OCI-LY7 (cell line): ENCODE data around the gene HLCS. TPM values are rescaled to one million over a fixed set of nuclear protein-coding genes. Genes with fewer than 3 reads are reported as not detected.

Experiments
- BruUV-seq: library from RNA; stranded (reverse); fragments of 400-500 nt; replicated peaks from 2 replicates; lab custom pipeline; 2021; lab: Mats Ljungman, UMichigan
- CTCF ChIA-PET: fragments of 300-600 bp; sonication (Branson Sonifier 250); formaldehyde crosslinking; loops from one replicate; lab custom pipeline; 2022; ENCODE audit warnings: antibody characterized with exemption; ENCODE audit not compliant: unreplicated experiment; lab: Charles Lee
- POLR2A ChIA-PET: fragments of 300-600 bp; sonication (Branson Sonifier 250); formaldehyde crosslinking; loops from one replicate; lab custom pipeline; 2022; ENCODE audit warnings: antibody characterized with exemption; lab: Charles Lee
- DNase-seq: peaks from one replicate; pipeline ENCODE4 v3.0.0-alpha.2; 2015; ENCODE audit warnings: low spot score
- H2AFZ ChIP-seq: fragments of 200-600 bp; sonication (generic), shearing (Covaris generic); 2 replicates; pipeline ENCODE4 v1.6.1; 2014; ENCODE audit warnings: mild to moderate bottlenecking, antibody characterized with exemption, low read length, moderate library complexity
- H3K27ac ChIP-seq: fragments of 200-600 bp; sonication (generic); 2 replicates; pipeline ENCODE4 v1.5.1; 2014; ENCODE audit warnings: mixed run types, low read depth, mild to moderate bottlenecking, moderate library complexity, low read length, inconsistent platforms; ENCODE audit not compliant: poor library complexity, severe bottlenecking
- H3K36me3 ChIP-seq: fragments of 200-600 bp; sonication (generic); 2 replicates; pipeline ENCODE4 v1.6.1; 2014; ENCODE audit warnings: mild to moderate bottlenecking, antibody characterized with exemption, low read length, moderate library complexity, mixed read lengths; ENCODE audit not compliant: insufficient read depth
- H3K4me1 ChIP-seq: fragments of 200-600 bp; sonication (generic); 2 replicates; pipeline ENCODE4 v1.5.1; 2014; ENCODE audit warnings: mild to moderate bottlenecking, low read length; ENCODE audit not compliant: insufficient read depth, poor library complexity, severe bottlenecking
- H3K4me2 ChIP-seq: fragments of 200-600 bp; sonication (generic); 2 replicates; pipeline ENCODE4 v1.6.1; 2014; ENCODE audit warnings: mild to moderate bottlenecking, low read length
- H3K4me3 ChIP-seq: fragments of 200-600 bp; sonication (generic); 2 replicates; pipeline ENCODE4 v1.5.1; 2014; ENCODE audit warnings: mild to moderate bottlenecking, low read depth, low read length; ENCODE audit not compliant: poor library complexity, severe bottlenecking
- H3K79me2 ChIP-seq: fragments of 200-600 bp; sonication (generic); 2 replicates; pipeline ENCODE4 v1.6.1; 2016; ENCODE audit warnings: low read depth, mild to moderate bottlenecking, low read length, moderate library complexity, mixed read lengths; ENCODE audit not compliant: insufficient read depth
- H3K9me2 ChIP-seq: fragments of 200-600 bp; sonication (generic); 2 replicates; pipeline ENCODE4 v1.6.1; 2016; ENCODE audit warnings: mild to moderate bottlenecking, low read length, mixed read lengths; ENCODE audit not compliant: insufficient read depth
- H3K9me3 ChIP-seq: fragments of 200-600 bp; sonication (generic); 2 replicates; pipeline ENCODE4 v1.6.1; 2014; ENCODE audit warnings: mild to moderate bottlenecking, mixed run types, low read length, mixed read lengths
- H4K20me1 ChIP-seq: fragments of 200-600 bp; sonication (generic); 2 replicates; pipeline ENCODE4 v1.6.1; 2014; ENCODE audit warnings: mild to moderate bottlenecking, antibody characterized with exemption, low read length, moderate library complexity, mixed read lengths; ENCODE audit not compliant: insufficient read depth
- CTCF ChIP-seq: fragments of 200-600 bp; sonication (generic); conservative IDR thresholded peaks from 2 replicates; pipeline ENCODE4 v1.5.1; 2014; ENCODE audit warnings: mild to moderate bottlenecking, antibody characterized with exemption, low read length, moderate library complexity, mixed read lengths
- EZH2phosphoT487 ChIP-seq: fragments of 200-600 bp; sonication (generic); IDR thresholded peaks from 2 replicates; pipeline ENCODE4 v1.6.1; 2018; ENCODE audit warnings: low read depth, borderline replicate concordance, mild to moderate bottlenecking, mixed run types, antibody characterized with exemption, low read length, moderate library complexity, mixed read lengths
- intact Hi-C: fragments of 100-400 bp; cut with micrococcal nuclease; formaldehyde crosslinking; loops from one replicate; pipeline ENCODE4 v1.10.0; 2022; ENCODE audit not compliant: unreplicated experiment
- total RNA-seq, 2 experiments: library from RNA; depleted of rRNA in 1 of 2; stranded (reverse); fragments of >200 nt in 1 of 2; shearing (Covaris generic) in 1 of 2; gene quantifications; 2 replicates each; pipeline ENCODE4 v1.2.3, GENCODE V29; 2014 to 2022

The HLCS gene
- total RNA-seq, 2 experiments from 2014 or later, result 12.0 to 20.9 TPM

GRCh38 chr21:36994501-36995158, 28.2 kb upstream of the HLCS start:
- Histone ChIP-seq H3K9me3 (no peaks in the 10 kb centered on the region), H3K4me1 (peaks cover 9% of the 10 kb centered on the region), H4K20me1 (no peaks in the 10 kb centered on the region), H2AFZ (peak overlapping the region; percentile 64; the same call in 1 of the 2 replicates), H3K36me3 (no peaks in the 10 kb centered on the region), H3K9me2 (no peaks in the 10 kb centered on the region), H3K4me2 (no peak overlapping the region), H3K27ac (no peak overlapping the region), H3K79me2 (no peaks in the 10 kb centered on the region), H3K4me3 (no peak overlapping the region)
- ChIA-PET POLR2A (no interaction called here), CTCF (no interaction called here)
- intact Hi-C loops, result loop anchor here (5.0 kb wide), 1 partner anchor 78 kb away; the partner anchor contains the start of genes PIGP and TTC3
- TF ChIP-seq EZH2phosphoT487 (no peak), CTCF (peak; percentile 31; the same call in 1 of the 2 replicates)
- BruUV-seq, result no TSS peak
- no peak for DNase-seq

DNA sequence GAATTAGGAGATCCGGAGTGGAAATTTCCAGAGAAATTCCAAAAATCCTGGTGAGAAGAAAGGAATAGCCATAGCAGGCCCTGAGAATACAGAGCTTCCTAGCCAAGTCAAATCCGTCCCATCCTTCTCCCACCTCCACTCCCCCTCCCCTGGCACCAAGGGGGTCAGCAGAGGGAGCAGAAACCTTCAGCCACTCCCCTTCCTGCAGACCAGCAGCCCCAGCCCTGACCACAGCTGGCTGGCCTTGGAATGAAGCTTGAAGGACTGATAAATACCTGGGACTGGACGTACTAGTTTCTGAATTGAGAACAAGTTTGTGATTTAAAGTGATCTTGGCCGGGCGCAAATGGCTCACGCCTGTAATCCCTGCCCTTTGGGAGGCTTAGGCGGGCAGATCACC, 26.2 kb upstream of the HLCS start:
- Histone ChIP-seq H3K4me3 (no peak overlapping the region), H3K4me2 (no peak overlapping the region), H3K27ac (no peak overlapping the region), H3K9me2 (no peaks in the 10 kb centered on the region), H3K4me1 (peaks cover 13% of the 10 kb centered on the region), H4K20me1 (no peaks in the 10 kb centered on the region), H3K9me3 (no peaks in the 10 kb centered on the region), H3K36me3 (no peaks in the 10 kb centered on the region), H2AFZ (no peak overlapping the region), H3K79me2 (no peaks in the 10 kb centered on the region)
- BruUV-seq, result no TSS peak
- no peak for DNase-seq
- POLR2A ChIA-PET, result no interaction called here
- intact Hi-C loops, result loop anchor here (5.0 kb wide), 1 partner anchor 80 kb away; the partner anchor contains the start of genes PIGP and TTC3
- CTCF ChIA-PET, result no interaction called here
- TF ChIP-seq EZH2phosphoT487 (no peak), CTCF (no peak)
